Memory B cell (primary cell): ENCODE measurements around the gene DCLRE1B.
"Not testable (repeated sequence)": the region's sequence is repeated elsewhere in the genome, so short reads cannot be mapped to it uniquely, and the experiment has no call there.

Experiments
- ATAC-seq: fragments of 150-1000 bp; cut with Tn5 transposase; 2 replicates; pipeline ENCODE4 v1.10.0; 2021; ENCODE audit warnings: low read depth, mild to moderate bottlenecking, moderate library complexity
- DNase-seq, 2 donors: peaks; one replicate each; pipeline ENCODE4 v3.0.0; 2022; ENCODE audit warnings: low spot score in 2 of 2
- H3K27ac Mint-ChIP-seq: one replicate; pipeline ENCODE4 v1.8.0; 2022; ENCODE audit warnings: mild to moderate bottlenecking, moderate library complexity, mixed read lengths
- H3K27me3 Mint-ChIP-seq: one replicate; pipeline ENCODE4 v1.8.0; 2022; ENCODE audit warnings: mixed read lengths
- H3K36me3 Mint-ChIP-seq: one replicate; pipeline ENCODE4 v1.8.0; 2022; ENCODE audit warnings: mild to moderate bottlenecking, mixed read lengths
- H3K4me1 Mint-ChIP-seq: one replicate; pipeline ENCODE4 v1.8.0; 2022; ENCODE audit warnings: mixed read lengths
- H3K4me3 Mint-ChIP-seq: one replicate; pipeline ENCODE4 v1.8.0; 2022; ENCODE audit warnings: mild to moderate bottlenecking, moderate library complexity, mixed read lengths
- H3K9me3 Mint-ChIP-seq: one replicate; pipeline ENCODE4 v1.8.0; 2022; ENCODE audit warnings: mixed read lengths

The DCLRE1B gene

GRCh38 chr1:113942527-113942926, 37.4 kb downstream of the DCLRE1B start:
- Mint-ChIP-seq H3K4me1 (peaks cover 42% of the 10 kb centered on the region), H3K27ac (no peak overlapping the region), H3K36me3 (peaks cover 28% of the 10 kb centered on the region), H3K4me3 (no peak overlapping the region), H3K27me3 (no peaks in the 10 kb centered on the region), H3K9me3 (no peaks in the 10 kb centered on the region)
- DNase-seq (no peak), ATAC-seq (no peak)

- peaks cover 39% of the 10 kb centered on the region for H3K4me1 Mint-ChIP-seq
- ATAC-seq (no peak), DNase-seq (no peak)
- no peaks in the 10 kb centered on the region for H3K27me3 Mint-ChIP-seq
- H3K27ac Mint-ChIP-seq = no peak overlapping the region
- H3K36me3 Mint-ChIP-seq = peaks cover 28% of the 10 kb centered on the region
- no peaks in the 10 kb centered on the region for H3K9me3 Mint-ChIP-seq
- no peak overlapping the region for H3K4me3 Mint-ChIP-seq
Observed at GRCh38 chr1:113943028-113943811, 38.1 kb downstream of the DCLRE1B start.

- H3K36me3 Mint-ChIP-seq = peaks cover 28% of the 10 kb centered on the region
- DNase-seq = no peak
- H3K27me3 Mint-ChIP-seq = no peaks in the 10 kb centered on the region
- no peak for ATAC-seq
- peaks cover 27% of the 10 kb centered on the region for H3K4me1 Mint-ChIP-seq
- H3K9me3 Mint-ChIP-seq = no peaks in the 10 kb centered on the region
- no peak overlapping the region for H3K27ac Mint-ChIP-seq
- no peak overlapping the region for H3K4me3 Mint-ChIP-seq
Observed at GRCh38 chr1:113945329-113945728, 40.2 kb downstream of the DCLRE1B start.

- no peaks in the 10 kb centered on the region for H3K9me3 Mint-ChIP-seq
- H3K27ac Mint-ChIP-seq = peak overlapping the region; percentile 78
- no peaks in the 10 kb centered on the region for H3K27me3 Mint-ChIP-seq
- no peak overlapping the region for H3K4me3 Mint-ChIP-seq
- ATAC-seq = peak; percentile 51
- H3K36me3 Mint-ChIP-seq = peaks cover 22% of the 10 kb centered on the region
- peaks cover 22% of the 10 kb centered on the region for H3K4me1 Mint-ChIP-seq
- DNase-seq = no peak
Observed at GRCh38 chr1:113946112-113946511, 41.0 kb downstream of the DCLRE1B start.

GRCh38 chr1:113946678-113947387, 41.7 kb downstream of the DCLRE1B start:
- H3K36me3 Mint-ChIP-seq = peaks cover 22% of the 10 kb centered on the region
- ATAC-seq = no peak
- H3K27me3 Mint-ChIP-seq = no peaks in the 10 kb centered on the region
- H3K9me3 Mint-ChIP-seq = no peaks in the 10 kb centered on the region
- H3K4me1 Mint-ChIP-seq = peaks cover 22% of the 10 kb centered on the region
- DNase-seq = no peak
- peak overlapping the region; percentile 78 for H3K27ac Mint-ChIP-seq
- H3K4me3 Mint-ChIP-seq = no peak overlapping the region

- H3K4me3 Mint-ChIP-seq = no peak overlapping the region
- H3K4me1 Mint-ChIP-seq = peaks cover 22% of the 10 kb centered on the region
- H3K27ac Mint-ChIP-seq = peak overlapping the region; percentile 78
- H3K27me3 Mint-ChIP-seq = no peaks in the 10 kb centered on the region
- DNase-seq (no peak), ATAC-seq (no peak)
- H3K36me3 Mint-ChIP-seq = peaks cover 20% of the 10 kb centered on the region
- no peaks in the 10 kb centered on the region for H3K9me3 Mint-ChIP-seq
Observed at GRCh38 chr1:113947388-113948107, 42.4 kb downstream of the DCLRE1B start.

GRCh38 chr1:113948151-113948550, 43.0 kb downstream of the DCLRE1B start:
- peak overlapping the region; percentile 78 for H3K27ac Mint-ChIP-seq
- H3K4me3 Mint-ChIP-seq, H3K9me3 Mint-ChIP-seq, ATAC-seq, H3K27me3 Mint-ChIP-seq, DNase-seq: not testable (repeated sequence)
- peaks cover 19% of the 10 kb centered on the region for H3K36me3 Mint-ChIP-seq
- peaks cover 22% of the 10 kb centered on the region for H3K4me1 Mint-ChIP-seq

GRCh38 chr1:113949007-113949406, 43.9 kb downstream of the DCLRE1B start:
- Mint-ChIP-seq H3K27ac (no peak overlapping the region), H3K36me3 (peaks cover 18% of the 10 kb centered on the region), H3K4me3 (no peak overlapping the region), H3K4me1 (peaks cover 22% of the 10 kb centered on the region), H3K9me3 (no peaks in the 10 kb centered on the region), H3K27me3 (no peaks in the 10 kb centered on the region)
- ATAC-seq = no peak
- no peak for DNase-seq

GRCh38 chr1:113950908-113951307, 45.8 kb downstream of the DCLRE1B start:
- peaks cover 8% of the 10 kb centered on the region for H3K36me3 Mint-ChIP-seq
- peaks cover 16% of the 10 kb centered on the region for H3K4me1 Mint-ChIP-seq

GRCh38 chr1:113951719-113952118, 46.6 kb downstream of the DCLRE1B start:
- peaks cover 10% of the 10 kb centered on the region for H3K36me3 Mint-ChIP-seq
- H3K9me3 Mint-ChIP-seq = no peaks in the 10 kb centered on the region
- no peak for DNase-seq
- no peaks in the 10 kb centered on the region for H3K27me3 Mint-ChIP-seq
- H3K27ac Mint-ChIP-seq = no peak overlapping the region
- ATAC-seq = no peak
- no peak overlapping the region for H3K4me3 Mint-ChIP-seq
- H3K4me1 Mint-ChIP-seq = peaks cover 10% of the 10 kb centered on the region

More at GRCh38 chr1:113950908-113951307, 45.8 kb downstream of the DCLRE1B start:
- ATAC-seq = no peak
- no peak overlapping the region for H3K27ac Mint-ChIP-seq
- H3K4me3 Mint-ChIP-seq = no peak overlapping the region
- DNase-seq = no peak
- no peaks in the 10 kb centered on the region for H3K27me3 Mint-ChIP-seq
- no peaks in the 10 kb centered on the region for H3K9me3 Mint-ChIP-seq

- Mint-ChIP-seq H3K36me3 (peaks cover 18% of the 10 kb centered on the region), H3K27me3 (no peaks in the 10 kb centered on the region), H3K27ac (no peak overlapping the region), H3K9me3 (no peaks in the 10 kb centered on the region), H3K4me3 (no peak overlapping the region), H3K4me1 (no peaks in the 10 kb centered on the region)
- DNase-seq = no peak
- no peak for ATAC-seq
Observed at GRCh38 chr1:113957984-113958383, 52.9 kb downstream of the DCLRE1B start.

GRCh38 chr1:113958691-113959090, 53.6 kb downstream of the DCLRE1B start:
- Mint-ChIP-seq H3K27me3 (no peaks in the 10 kb centered on the region), H3K9me3 (no peaks in the 10 kb centered on the region), H3K4me3 (no peak overlapping the region), H3K4me1 (no peaks in the 10 kb centered on the region), H3K27ac (no peak overlapping the region), H3K36me3 (peaks cover 23% of the 10 kb centered on the region)
- ATAC-seq (no peak), DNase-seq (no peak)

- Mint-ChIP-seq H3K27ac (no peak overlapping the region), H3K4me3 (no peak overlapping the region), H3K9me3 (no peaks in the 10 kb centered on the region), H3K36me3 (peaks cover 34% of the 10 kb centered on the region), H3K27me3 (no peaks in the 10 kb centered on the region), H3K4me1 (no peaks in the 10 kb centered on the region)
- ATAC-seq = no peak
- DNase-seq = no peak
Observed at GRCh38 chr1:113963281-113963906, 58.3 kb downstream of the DCLRE1B start.
